ENCODE measurements around the gene ABCG1.

Gene ABCG1

GRCh38 chr21:42174173-42174572, 44.8 kb upstream of the ABCG1 start:
- TF ChIP-seq ZFP3 (CRISPR knock-in tag; IDR thresholded peaks at IDR 0.05) (no peak), TSHZ2 (CRISPR knock-in tag; IDR thresholded peaks at IDR 0.05) (no peak), ISL1 (CRISPR knock-in tag; IDR thresholded peaks at IDR 0.05) (no peak), SNAI2 (CRISPR knock-in tag; IDR thresholded peaks at IDR 0.05) (no peak), ZC3H10 (CRISPR knock-in tag; IDR thresholded peaks at IDR 0.05) (no peak), ZNF565 (CRISPR knock-in tag; conservative IDR thresholded peaks at IDR 0.05; ENCODE audit: low read depth) (no peak), ZNF8 (CRISPR knock-in tag; IDR thresholded peaks at IDR 0.05) (no peak), TOX (CRISPR knock-in tag; IDR thresholded peaks at IDR 0.05; ENCODE audit: borderline replicate concordance) (no peak), CSDC2 (CRISPR knock-in tag; IDR thresholded peaks at IDR 0.05) (no peak), ARNTL (CRISPR knock-in tag; IDR thresholded peaks at IDR 0.05; ENCODE audit: borderline replicate concordance, low read depth) (no peak), PPARA (CRISPR knock-in tag; IDR thresholded peaks at IDR 0.05; ENCODE audit: borderline replicate concordance) (no peak), GLIS3 (CRISPR knock-in tag; IDR thresholded peaks at IDR 0.05) (no peak)
- ATAC-seq = no peak

GRCh38 chr21:42175110-42175710, 43.7 kb upstream of the ABCG1 start:
- ATAC-seq = no peak

More at GRCh38 chr21:42175110-42175710, 43.7 kb upstream of the ABCG1 start:
- no peak for TF ChIP-seq ESRRG (CRISPR knock-in tag; IDR thresholded peaks at IDR 0.05)
- no peak for TF ChIP-seq ARNTL (CRISPR knock-in tag; IDR thresholded peaks at IDR 0.05; ENCODE audit: borderline replicate concordance, low read depth)
- no peak for TF ChIP-seq PATZ1 (CRISPR knock-in tag; IDR thresholded peaks at IDR 0.05; ENCODE audit: borderline replicate concordance)
- TF ChIP-seq CSRNP3 (CRISPR knock-in tag; IDR thresholded peaks at IDR 0.05) = no peak
- TF ChIP-seq TSHZ2 (CRISPR knock-in tag; IDR thresholded peaks at IDR 0.05) = no peak
- TF ChIP-seq ZFP30 (CRISPR knock-in tag; IDR thresholded peaks at IDR 0.05) = no peak
- no peak for TF ChIP-seq PPARA (CRISPR knock-in tag; IDR thresholded peaks at IDR 0.05; ENCODE audit: borderline replicate concordance)
- TF ChIP-seq SNAI2 (CRISPR knock-in tag; IDR thresholded peaks at IDR 0.05) = no peak
- no peak for TF ChIP-seq RARB (CRISPR knock-in tag; IDR thresholded peaks at IDR 0.05)
- no peak for TF ChIP-seq ZFP3 (CRISPR knock-in tag; IDR thresholded peaks at IDR 0.05)
- no peak for TF ChIP-seq CREB5 (CRISPR knock-in tag; IDR thresholded peaks at IDR 0.05; ENCODE audit: low read depth)
- TF ChIP-seq GLIS3 (CRISPR knock-in tag; IDR thresholded peaks at IDR 0.05) = no peak
- no peak for TF ChIP-seq ZNF8 (CRISPR knock-in tag; IDR thresholded peaks at IDR 0.05)
- TF ChIP-seq OSR1 (CRISPR knock-in tag; IDR thresholded peaks at IDR 0.05) = no peak
- TF ChIP-seq ZNF565 (CRISPR knock-in tag; conservative IDR thresholded peaks at IDR 0.05; ENCODE audit: low read depth) = no peak
- TF ChIP-seq POU6F1 (CRISPR knock-in tag; IDR thresholded peaks at IDR 0.05; ENCODE audit: borderline replicate concordance, low read depth) = no peak
- TF ChIP-seq BACH2 (CRISPR knock-in tag; IDR thresholded peaks at IDR 0.05; ENCODE audit: borderline replicate concordance) = no peak
- TF ChIP-seq TOX (CRISPR knock-in tag; IDR thresholded peaks at IDR 0.05; ENCODE audit: borderline replicate concordance) = no peak
- no peak for TF ChIP-seq CSDC2 (CRISPR knock-in tag; IDR thresholded peaks at IDR 0.05)
- no peak for TF ChIP-seq ZC3H10 (CRISPR knock-in tag; IDR thresholded peaks at IDR 0.05)

Data from SK-N-SH treated with all-trans-retinoic acid at 6 μM for 48 hours (cell line).